Body of pancreas (tissue), 4 donors: ENCODE measurements around the gene DISP3. TPM values are rescaled to one million over a fixed set of nuclear protein-coding genes. Genes with fewer than 3 reads are reported as not detected.

ENCODE experiments used
- ATAC-seq: fragments of 150-250 bp; one replicate; pipeline ENCODE4 v1.9.1; 2016
- DNase-seq, 4 donors: peaks; one replicate each; pipeline ENCODE4 v3.0.0-alpha.2; 2019
- H3K27ac ChIP-seq, 4 donors: fragments of 200-600 bp; sonication (generic); 1 replicate in 3 of 4; 2 replicates in 1 of 4; pipeline versions ENCODE4 v1.5.1 to v1.6.1; 2016 to 2019; ENCODE audit warnings: mild to moderate bottlenecking in 1 of 4, mixed read lengths in 1 of 4, moderate library complexity in 1 of 4
- H3K27me3 ChIP-seq, 2 donors: fragments of 200-600 bp; sonication (generic); one replicate each; pipeline ENCODE4 v1.6.0; 2016; ENCODE audit warnings: mild to moderate bottlenecking in 1 of 2
- H3K36me3 ChIP-seq, 2 donors: fragments of 200-600 bp; sonication (generic); replicated peaks in 1 of 2; 2 replicates each; pipeline ENCODE4 v1.5.1; 2016; ENCODE audit warnings: low read depth in 2 of 2; ENCODE audit not compliant: insufficient read depth in 1 of 2
- H3K4me1 ChIP-seq: fragments of 200-600 bp; sonication (generic); one replicate; pipeline ENCODE4 v1.6.0; 2016
- H3K4me3 ChIP-seq, 2 donors: fragments of 200-600 bp; sonication (generic); 1 replicate in 1 of 2; 2 replicates in 1 of 2; pipeline ENCODE4 v1.5.1; 2016 to 2019
- H3K9me3 ChIP-seq, 3 donors: fragments of 200-600 bp; sonication (generic); 1 replicate in 2 of 3; 2 replicates in 1 of 3; pipeline ENCODE4 v1.5.1; 2016
- CTCF ChIP-seq, 7 experiments: fragments of 450-650 bp in 4 of 7; fragments of 200-600 bp in 3 of 7; sonication (generic) in 3 of 7; IDR thresholded peaks; one replicate each; pipeline ENCODE4 v1.5.1; 2016 to 2019; ENCODE audit warnings: antibody characterized with exemption in 7 of 7
- POLR2A ChIP-seq, 3 donors: fragments of 450-650 bp; IDR thresholded peaks; one replicate each; pipeline ENCODE4 v1.6.1; 2016; ENCODE audit warnings: antibody characterized with exemption in 3 of 3, mild to moderate bottlenecking in 2 of 3
- WGBS, 2 donors: methylation state at CpG; one replicate each; pipeline ENCODE4 v1.1.5; 2017; 5-methylcytosine and 5-hydroxymethylcytosine counted together
- intact Hi-C: fragments of 100-400 bp; cut with DNase I; formaldehyde crosslinking; loops from one replicate; pipeline ENCODE4 v1.15.1; 2023
- total RNA-seq, 2 donors: library from RNA; depleted of rRNA; stranded (reverse); fragments of >200 nt; gene quantifications; one replicate each; pipeline ENCODE4 v1.1.0, GENCODE V29; 2016

Gene DISP3
- total RNA-seq, 2 donors from 2014 or later, result 0.33 TPM; not detected in 1

- WGBS, 2 donors, result 56 to 75% methylated on average over 4 of the region's 4 CpGs
- no peak for DNase-seq
- Histone ChIP-seq H3K27me3 (peaks cover 0 to 11% of the 10 kb centered on the region in 2 donors), H3K27ac (no peak overlapping the region), H3K9me3 (no peaks in the 10 kb centered on the region), H3K4me3 (no peak overlapping the region), H3K4me1 (peaks cover 22% of the 10 kb centered on the region), H3K36me3 (no peaks in the 10 kb centered on the region)
- no peak for TF ChIP-seq POLR2A (IDR thresholded peaks at IDR 0.05)
- TF ChIP-seq CTCF (IDR thresholded peaks at IDR 0.05), result no peak
- intact Hi-C loops, result no loop called here
- ATAC-seq, result no peak
These were observed 3.2 kb upstream of the DISP3 start for GRCh38 chr1:11475748-11476147.

GRCh38 chr1:11479375-11479979, 522 bp downstream of the DISP3 start:
- WGBS, 2 donors, result 0 to 3% methylated on average over 9 to 41 of the region's 52 CpGs
- no peaks in the 10 kb centered on the region for H3K36me3 ChIP-seq
- intact Hi-C loops, result no loop called here
- no peak for DNase-seq
- H3K27me3 ChIP-seq, result peaks cover 0 to 24% of the 10 kb centered on the region in 2 donors
- peak overlapping the region in 1 of 2 donors; percentile 36 for H3K4me3 ChIP-seq
- peaks cover 22% of the 10 kb centered on the region for H3K4me1 ChIP-seq
- H3K27ac ChIP-seq, result no peak overlapping the region
- no peaks in the 10 kb centered on the region for H3K9me3 ChIP-seq
- ATAC-seq, result no peak
- TF ChIP-seq CTCF (IDR thresholded peaks at IDR 0.05) (no peak), POLR2A (IDR thresholded peaks at IDR 0.05) (no peak)

- no peak for DNase-seq
- no peaks in the 10 kb centered on the region for H3K9me3 ChIP-seq
- H3K27me3 ChIP-seq, result peaks cover 0 to 24% of the 10 kb centered on the region in 2 donors
- no peaks in the 10 kb centered on the region for H3K36me3 ChIP-seq
- H3K4me3 ChIP-seq, result no peak overlapping the region
- intact Hi-C loops, result no loop called here
- TF ChIP-seq POLR2A (IDR thresholded peaks at IDR 0.05) (no peak), CTCF (IDR thresholded peaks at IDR 0.05) (no peak)
- H3K4me1 ChIP-seq, result peaks cover 22% of the 10 kb centered on the region
- ATAC-seq, result no peak
- no peak overlapping the region for H3K27ac ChIP-seq
- 21 to 23% methylated on average over 4 of the region's 4 CpGs for WGBS, 2 donors
These were observed 2.1 kb downstream of the DISP3 start for GRCh38 chr1:11481019-11481418.

- DNase-seq (no peak), ATAC-seq (no peak)
- peaks cover 0 to 24% of the 10 kb centered on the region in 2 donors for H3K27me3 ChIP-seq
- intact Hi-C loops, result no loop called here
- TF ChIP-seq CTCF (IDR thresholded peaks at IDR 0.05), result no peak
- TF ChIP-seq POLR2A (IDR thresholded peaks at IDR 0.05), result no peak
- H3K27ac ChIP-seq, result no peak overlapping the region
- H3K36me3 ChIP-seq, result no peaks in the 10 kb centered on the region
- H3K4me3 ChIP-seq, result no peak overlapping the region
- no peaks in the 10 kb centered on the region for H3K9me3 ChIP-seq
- H3K4me1 ChIP-seq, result peaks cover 22% of the 10 kb centered on the region
These were observed 3.2 kb downstream of the DISP3 start for GRCh38 chr1:11482198-11482597.
